ENCODE results near the gene TBCD.

The TBCD gene

GRCh38 chr17:82873521-82873920 lies 121.7 kb downstream of the TBCD start:
- TF ChIP-seq, protein P1, sequence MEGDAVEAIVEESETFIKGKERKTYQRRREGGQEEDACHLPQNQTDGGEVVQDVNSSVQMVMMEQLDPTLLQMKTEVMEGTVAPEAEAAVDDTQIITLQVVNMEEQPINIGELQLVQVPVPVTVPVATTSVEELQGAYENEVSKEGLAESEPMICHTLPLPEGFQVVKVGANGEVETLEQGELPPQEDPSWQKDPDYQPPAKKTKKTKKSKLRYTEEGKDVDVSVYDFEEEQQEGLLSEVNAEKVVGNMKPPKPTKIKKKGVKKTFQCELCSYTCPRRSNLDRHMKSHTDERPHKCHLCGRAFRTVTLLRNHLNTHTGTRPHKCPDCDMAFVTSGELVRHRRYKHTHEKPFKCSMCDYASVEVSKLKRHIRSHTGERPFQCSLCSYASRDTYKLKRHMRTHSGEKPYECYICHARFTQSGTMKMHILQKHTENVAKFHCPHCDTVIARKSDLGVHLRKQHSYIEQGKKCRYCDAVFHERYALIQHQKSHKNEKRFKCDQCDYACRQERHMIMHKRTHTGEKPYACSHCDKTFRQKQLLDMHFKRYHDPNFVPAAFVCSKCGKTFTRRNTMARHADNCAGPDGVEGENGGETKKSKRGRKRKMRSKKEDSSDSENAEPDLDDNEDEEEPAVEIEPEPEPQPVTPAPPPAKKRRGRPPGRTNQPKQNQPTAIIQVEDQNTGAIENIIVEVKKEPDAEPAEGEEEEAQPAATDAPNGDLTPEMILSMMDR (IDR thresholded peaks at IDR 0.05; ENCODE audit: insufficient read depth, low read length, poor library complexity, severe bottlenecking), result no peak
- TF ChIP-seq EZH2phosphoT487 (conservative IDR thresholded peaks at IDR 0.05; ENCODE audit: low read length), result no peak
- Histone ChIP-seq H3K27me3 (ENCODE audit: low read length) (no peaks in the 10 kb centered on the region), H3K27ac (ENCODE audit: low read depth, low read length) (no peak overlapping the region), H3K4me2 (ENCODE audit: low read depth, low read length, poor library complexity, severe bottlenecking) (no peak overlapping the region), H3F3A (ENCODE audit: insufficient read depth) (no peaks in the 10 kb centered on the region; the same call in 1 of the 2 replicates), H3K9me2 (replicated peaks; ENCODE audit: insufficient read depth, low read length) (no peaks in the 10 kb centered on the region), H3K4me3 (ENCODE audit: insufficient read depth, low read length, poor library complexity, severe bottlenecking) (no peak overlapping the region), H3K36me3 (ENCODE audit: low read length) (no peaks in the 10 kb centered on the region), H3K9ac (ENCODE audit: low read length) (no peak overlapping the region), H3K79me2 (ENCODE audit: insufficient read depth, low read length) (no peaks in the 10 kb centered on the region), H4K20me1 (ENCODE audit: low read depth, low read length) (no peaks in the 10 kb centered on the region), H3K9me3 (ENCODE audit: insufficient read depth, low read length) (no peaks in the 10 kb centered on the region), H2AFZ (ENCODE audit: low read depth, low read length, severe bottlenecking) (no peak overlapping the region)

DNA sequence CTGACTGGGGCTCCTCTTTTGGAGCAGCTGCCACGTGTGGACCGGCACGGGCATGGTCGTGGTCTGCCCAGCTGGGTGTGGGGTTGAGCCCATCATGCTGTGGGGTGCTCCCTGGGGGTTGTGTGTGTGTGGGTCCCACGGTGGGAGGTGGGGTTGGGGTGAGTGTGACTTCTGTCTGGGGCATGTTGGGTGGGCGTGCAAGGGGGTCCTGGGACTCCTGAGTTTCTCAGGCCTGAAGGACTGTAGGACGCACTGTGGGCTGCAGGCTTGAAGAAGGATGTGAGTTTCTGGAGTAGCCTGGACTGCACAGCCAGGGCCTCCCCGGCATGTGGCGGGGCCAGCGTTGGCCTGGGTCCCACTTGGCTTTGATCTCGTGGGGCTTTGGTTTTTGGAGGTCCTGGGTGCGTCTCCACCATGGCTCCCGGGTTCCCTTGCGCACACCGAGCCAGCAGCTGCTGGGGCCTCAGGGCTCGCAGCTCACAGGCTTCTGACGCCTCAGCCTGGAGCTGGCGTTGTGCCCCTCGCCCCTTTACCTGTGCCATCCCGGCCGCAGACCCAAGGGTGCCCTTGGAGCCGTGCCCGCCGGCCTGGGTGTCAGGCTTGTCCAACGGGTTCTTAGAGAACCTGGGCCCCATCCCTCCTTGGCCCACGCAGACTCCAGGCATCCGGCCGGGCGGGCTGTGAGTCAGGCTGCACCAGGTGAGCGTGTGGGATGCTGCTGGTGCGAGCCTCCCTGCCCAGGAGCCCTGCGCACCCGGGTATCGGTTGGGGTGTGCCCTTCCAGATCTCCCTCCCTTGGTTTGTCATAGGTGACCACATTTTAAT lies 122.4 kb downstream of the TBCD start:
- TF ChIP-seq, protein P1 (IDR thresholded peaks at IDR 0.05; ENCODE audit: insufficient read depth, low read length, poor library complexity, severe bottlenecking), result no peak
- no peak for TF ChIP-seq EZH2phosphoT487 (conservative IDR thresholded peaks at IDR 0.05; ENCODE audit: low read length)
- H3K9me2 ChIP-seq (replicated peaks; ENCODE audit: insufficient read depth, low read length), result no peaks in the 10 kb centered on the region
- no peak overlapping the region for H3K4me2 ChIP-seq (ENCODE audit: low read depth, low read length, poor library complexity, severe bottlenecking)
- no peak overlapping the region for H3K27ac ChIP-seq (ENCODE audit: low read depth, low read length)
- H2AFZ ChIP-seq (ENCODE audit: low read depth, low read length, severe bottlenecking), result no peak overlapping the region
- no peaks in the 10 kb centered on the region; the same call in 1 of the 2 replicates for H3F3A ChIP-seq (ENCODE audit: insufficient read depth)
- H3K9me3 ChIP-seq (ENCODE audit: insufficient read depth, low read length), result no peaks in the 10 kb centered on the region
- H3K27me3 ChIP-seq (ENCODE audit: low read length), result no peaks in the 10 kb centered on the region
- no peaks in the 10 kb centered on the region for H3K79me2 ChIP-seq (ENCODE audit: insufficient read depth, low read length)
- H4K20me1 ChIP-seq (ENCODE audit: low read depth, low read length), result no peaks in the 10 kb centered on the region
- H3K4me3 ChIP-seq (ENCODE audit: insufficient read depth, low read length, poor library complexity, severe bottlenecking), result no peak overlapping the region
- H3K36me3 ChIP-seq (ENCODE audit: low read length), result no peaks in the 10 kb centered on the region
- no peak overlapping the region for H3K9ac ChIP-seq (ENCODE audit: low read length)

DNA sequence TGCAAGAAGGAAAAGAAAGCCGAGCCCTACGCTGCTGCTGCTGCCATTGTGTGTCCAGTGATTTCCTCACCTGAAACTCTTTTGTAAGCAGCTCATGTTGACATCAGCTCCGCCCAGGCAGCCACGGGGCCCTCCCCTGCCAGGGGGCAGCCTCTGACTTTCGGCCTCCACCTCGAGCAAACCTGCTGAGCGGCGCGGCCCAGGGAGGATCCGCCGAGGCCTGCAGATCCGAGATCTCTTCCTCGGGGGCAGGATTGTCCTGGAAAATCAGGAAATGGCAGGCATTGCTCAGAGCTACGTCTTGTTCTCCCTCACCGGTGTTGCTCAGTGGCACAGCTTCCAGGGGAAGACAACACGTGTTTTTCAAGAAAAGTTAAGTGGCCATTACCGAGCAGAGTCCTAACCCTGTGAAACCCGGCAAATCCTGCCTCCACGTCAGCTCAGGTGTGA lies 123.6 kb downstream of the TBCD start:
- Histone ChIP-seq H3K4me2 (ENCODE audit: low read depth, low read length, poor library complexity, severe bottlenecking) (no peak overlapping the region), H3K9me2 (replicated peaks; ENCODE audit: insufficient read depth, low read length) (no peaks in the 10 kb centered on the region), H3F3A (ENCODE audit: insufficient read depth) (no peaks in the 10 kb centered on the region; the same call in 1 of the 2 replicates), H4K20me1 (ENCODE audit: low read depth, low read length) (no peaks in the 10 kb centered on the region), H3K27ac (ENCODE audit: low read depth, low read length) (no peak overlapping the region), H3K36me3 (ENCODE audit: low read length) (no peaks in the 10 kb centered on the region), H3K9ac (ENCODE audit: low read length) (no peak overlapping the region), H3K27me3 (ENCODE audit: low read length) (no peaks in the 10 kb centered on the region), H3K4me3 (ENCODE audit: insufficient read depth, low read length, poor library complexity, severe bottlenecking) (no peak overlapping the region), H3K79me2 (ENCODE audit: insufficient read depth, low read length) (0 out of 2 replicates have a peak, but pooled peaks cover 6% of the 10 kb centered on the region), H3K9me3 (ENCODE audit: insufficient read depth, low read length) (no peaks in the 10 kb centered on the region), H2AFZ (ENCODE audit: low read depth, low read length, severe bottlenecking) (no peak overlapping the region)
- no peak for TF ChIP-seq EZH2phosphoT487 (conservative IDR thresholded peaks at IDR 0.05; ENCODE audit: low read length)
- TF ChIP-seq, protein P1 (IDR thresholded peaks at IDR 0.05; ENCODE audit: insufficient read depth, low read length, poor library complexity, severe bottlenecking), result no peak
